ENCODE data around the gene GHDC.

Gene GHDC

DNA sequence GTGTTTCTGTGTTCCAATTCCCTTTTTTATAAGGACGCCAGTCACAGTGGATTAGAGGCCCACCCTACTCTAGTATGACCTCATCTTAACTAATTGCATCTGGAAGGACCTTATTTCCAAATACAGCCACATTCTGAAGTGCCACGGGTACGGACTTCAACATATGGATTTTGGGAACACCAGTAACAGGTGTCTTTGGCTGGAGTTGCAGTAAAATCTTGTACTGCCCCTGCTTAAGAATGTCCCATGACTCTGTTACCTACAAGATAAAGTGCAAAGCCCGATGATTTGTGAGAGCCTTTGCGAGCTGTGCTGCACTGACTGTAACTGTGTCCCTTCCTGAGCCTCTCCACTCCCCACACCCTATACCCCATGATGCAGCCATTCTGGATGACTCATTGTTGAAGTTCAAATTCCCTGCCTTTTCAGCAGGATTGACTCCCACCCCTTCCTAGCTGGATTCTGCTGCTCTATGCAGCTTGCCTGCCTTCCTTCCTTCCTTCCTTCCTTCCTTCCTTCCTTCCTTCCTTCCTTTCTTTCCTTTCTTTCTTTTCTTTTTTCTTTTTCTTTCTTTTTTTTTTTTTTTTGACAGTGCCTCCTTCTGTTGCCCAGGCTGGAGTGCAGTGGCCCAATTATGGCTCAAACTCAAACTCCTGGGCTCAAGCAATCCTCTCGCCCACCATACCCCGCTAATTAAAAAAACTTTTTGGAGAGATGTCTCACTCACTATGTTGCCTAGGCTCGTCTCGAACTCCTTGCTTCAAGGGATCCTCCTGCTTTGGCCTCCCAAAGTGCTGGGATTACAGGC is 11.2 kb downstream of the GHDC start:
- peak; percentile 60 for DNase-seq (ENCODE audit: low spot score)

DNA sequence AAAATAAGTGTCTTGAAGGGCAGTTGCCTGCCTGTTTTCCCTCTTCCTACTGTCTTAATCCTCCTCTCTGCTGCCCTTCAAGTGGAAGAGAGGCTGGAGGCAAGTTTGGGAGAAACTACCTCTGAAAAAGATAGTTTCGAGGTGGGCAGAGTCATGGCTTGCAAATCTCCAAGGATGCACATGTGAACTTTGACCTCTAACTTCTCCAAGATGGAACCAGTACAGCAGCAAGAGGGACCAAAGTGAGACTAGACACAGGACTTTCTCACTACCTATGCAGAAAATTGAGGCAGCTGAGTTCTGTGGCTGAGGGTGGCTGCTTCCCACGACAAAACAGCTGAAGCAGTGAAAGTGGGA is 12.5 kb downstream of the GHDC start:
- no peak for DNase-seq (ENCODE audit: low spot score)

DNA sequence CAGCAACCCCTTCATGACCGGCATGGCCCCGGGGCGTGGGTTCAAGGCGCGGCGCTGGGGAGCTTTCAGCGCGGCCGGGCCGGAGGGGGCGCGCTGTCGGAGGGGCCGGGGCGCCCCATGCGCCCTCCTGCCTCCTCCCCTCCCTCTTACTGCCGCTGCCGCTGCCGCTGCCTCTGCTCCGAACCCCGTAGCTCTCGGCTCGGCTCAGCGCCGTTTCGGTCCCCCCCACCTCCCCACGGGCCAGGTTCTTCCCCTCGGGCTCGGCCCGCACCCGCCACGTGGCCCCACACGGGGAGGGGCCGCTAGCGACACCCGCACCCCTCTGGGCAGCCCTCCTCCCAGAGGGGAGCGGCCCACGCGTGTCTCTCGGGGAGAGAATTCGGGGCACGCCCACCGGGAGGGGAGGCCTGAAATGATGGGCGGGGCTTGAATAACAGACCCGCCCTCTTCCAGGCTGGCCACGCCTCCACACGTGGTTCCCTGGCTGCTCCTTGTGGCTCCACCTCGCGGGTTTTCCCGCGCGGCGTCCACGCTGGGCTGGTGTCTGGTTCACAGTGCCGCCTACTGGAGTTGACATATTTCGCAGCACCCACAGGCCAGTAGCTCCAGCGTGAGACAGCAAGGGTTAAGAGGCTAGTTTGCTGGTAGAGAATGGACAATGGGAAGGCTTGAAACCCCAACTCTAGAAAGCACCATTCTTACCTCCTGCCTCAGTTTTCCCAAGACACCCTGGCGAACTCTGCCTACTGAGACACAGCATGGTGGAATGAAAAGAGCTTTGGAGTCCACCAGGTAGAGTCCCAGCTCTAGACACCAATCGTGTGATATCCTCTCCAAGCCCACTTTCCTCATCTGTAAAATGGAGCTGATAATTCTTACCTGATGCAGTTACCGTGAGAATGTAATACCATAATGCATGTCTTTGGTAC is 13.1 kb downstream of the GHDC start, which contains the start of gene KCNH4:
Gene KCNH4 (minus strand): TSS at position 221 of the 929 bp plus-strand sequence. CDS start 197 bp downstream, at position 24.
- peak; percentile 56 for DNase-seq (ENCODE audit: low spot score)

DNA sequence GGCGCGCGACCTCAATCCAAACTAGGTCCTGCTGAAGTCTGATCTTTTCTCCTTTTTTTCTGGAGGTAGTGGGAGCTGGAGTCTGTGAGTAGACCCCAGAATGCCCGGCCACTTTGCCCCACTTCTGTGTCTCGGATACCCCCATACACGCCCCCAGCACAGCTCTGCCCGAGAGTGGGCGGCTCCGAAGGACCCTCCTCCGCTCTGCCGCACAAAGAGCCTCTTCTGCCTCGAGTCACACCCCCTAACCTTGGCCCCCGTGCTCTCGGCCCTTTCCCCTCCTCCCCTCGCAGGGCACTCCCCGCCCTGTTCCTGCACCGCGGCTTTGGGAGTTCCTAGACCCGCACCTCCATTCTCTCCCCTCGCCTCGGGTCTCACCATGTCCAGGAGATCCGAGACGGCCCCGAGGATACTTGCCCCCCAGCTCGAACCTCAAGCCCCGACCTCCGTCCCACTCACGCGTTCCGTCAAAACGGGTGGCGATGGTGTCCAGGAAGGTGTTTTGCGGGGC is 13.8 kb downstream of the GHDC start:
- DNase-seq (ENCODE audit: low spot score), result no peak

DNA sequence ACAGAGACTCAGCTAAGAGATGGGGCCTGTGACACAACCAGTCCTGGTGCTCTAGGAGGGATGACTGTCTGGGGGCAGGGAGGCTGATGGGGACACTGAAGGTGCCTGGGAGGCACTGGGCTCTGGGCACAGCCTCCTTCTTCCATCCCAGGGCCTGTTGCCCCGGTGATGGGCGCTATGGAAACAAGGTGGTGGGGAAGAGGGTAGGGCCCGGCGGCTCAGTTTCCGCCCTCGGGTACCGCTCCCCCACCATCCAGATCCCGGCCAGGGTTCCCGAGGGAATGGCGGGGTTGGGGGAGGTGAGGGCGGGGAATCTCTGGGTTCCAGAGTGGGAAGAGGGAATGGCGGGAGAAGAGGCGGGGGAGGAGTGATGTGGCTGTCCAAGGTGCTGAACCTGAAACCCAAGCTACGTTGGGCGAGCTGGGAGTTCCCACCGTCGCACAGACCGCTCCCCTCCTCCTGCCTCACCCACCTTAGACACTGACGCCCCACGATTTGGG is 14.3 kb downstream of the GHDC start:
- peak; percentile 12 for DNase-seq (ENCODE audit: low spot score)

DNA sequence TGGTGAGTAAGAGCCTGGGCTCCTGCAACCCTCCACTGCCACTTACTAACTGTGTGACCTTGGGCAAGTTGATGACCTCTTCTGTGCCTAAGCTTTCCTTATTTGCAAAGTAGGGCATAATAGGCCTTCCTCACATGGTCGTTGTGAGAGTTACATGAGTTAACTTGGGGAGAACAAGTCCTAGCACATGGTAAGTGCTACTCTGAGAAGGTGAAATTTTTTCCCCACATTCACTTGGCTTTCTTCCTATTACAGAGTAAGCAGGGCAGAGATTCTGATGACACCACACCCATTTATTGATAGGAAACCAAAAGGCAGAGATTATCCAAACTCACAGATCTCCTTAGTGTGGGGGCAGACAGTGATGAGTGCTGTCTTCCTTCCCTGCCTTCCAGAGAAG is 15.0 kb downstream of the GHDC start:
- no peak for DNase-seq (ENCODE audit: low spot score)

DNA sequence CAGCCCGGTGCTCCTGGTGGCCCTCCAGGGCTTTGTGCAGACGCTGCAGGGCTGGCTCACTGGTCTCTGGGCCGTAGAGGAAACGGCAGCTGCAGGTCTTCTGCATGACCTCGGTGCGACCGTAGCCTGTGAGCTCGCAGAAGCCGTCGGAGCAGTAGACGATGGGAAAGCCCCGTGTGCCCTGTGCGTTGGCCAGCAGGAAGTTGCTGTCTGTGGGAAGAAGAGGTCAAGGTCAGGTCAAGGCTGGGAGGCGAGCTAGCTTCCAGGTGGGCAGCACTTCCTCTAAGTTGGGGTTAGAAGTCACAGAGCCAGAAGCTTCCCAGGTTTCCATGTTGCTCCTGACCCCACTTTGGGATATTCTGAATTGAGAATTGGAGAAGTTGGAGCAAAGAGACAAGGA is 15.5 kb downstream of the GHDC start:
- DNase-seq (ENCODE audit: low spot score), result no peak

DNA sequence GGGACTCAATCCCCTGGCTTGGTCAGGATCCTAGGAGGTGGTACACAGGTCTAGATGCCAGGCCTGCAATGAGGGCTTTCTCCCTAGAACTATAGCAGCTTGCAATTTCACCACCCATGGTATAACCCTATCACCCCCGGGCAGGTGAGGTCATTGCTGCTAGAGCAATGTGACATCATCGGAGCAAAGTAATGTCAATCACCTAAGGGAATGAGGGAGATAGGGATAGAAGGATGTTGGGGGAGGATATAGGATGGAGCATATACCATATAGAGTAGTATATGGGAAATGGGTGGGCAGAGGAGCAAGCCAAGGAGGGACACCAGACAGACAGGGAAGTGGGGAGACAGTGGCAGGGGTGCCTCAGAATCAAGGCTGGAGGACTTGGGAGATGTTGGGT is 16.6 kb downstream of the GHDC start:
- DNase-seq (ENCODE audit: low spot score), result no peak

- DNase-seq (ENCODE audit: low spot score), result no peak
These were observed 20.0 kb downstream of the GHDC start for GRCh38 chr17:42174126-42174783.

- no peak for DNase-seq (ENCODE audit: low spot score)
These were observed 22.5 kb downstream of the GHDC start for GRCh38 chr17:42171831-42172230.

GRCh38 chr17:42169351-42169750 is 24.9 kb downstream of the GHDC start:
- DNase-seq (ENCODE audit: low spot score), result no peak

- DNase-seq (ENCODE audit: low spot score), result no peak
These were observed 26.5 kb downstream of the GHDC start for GRCh38 chr17:42167807-42168206.

DNA sequence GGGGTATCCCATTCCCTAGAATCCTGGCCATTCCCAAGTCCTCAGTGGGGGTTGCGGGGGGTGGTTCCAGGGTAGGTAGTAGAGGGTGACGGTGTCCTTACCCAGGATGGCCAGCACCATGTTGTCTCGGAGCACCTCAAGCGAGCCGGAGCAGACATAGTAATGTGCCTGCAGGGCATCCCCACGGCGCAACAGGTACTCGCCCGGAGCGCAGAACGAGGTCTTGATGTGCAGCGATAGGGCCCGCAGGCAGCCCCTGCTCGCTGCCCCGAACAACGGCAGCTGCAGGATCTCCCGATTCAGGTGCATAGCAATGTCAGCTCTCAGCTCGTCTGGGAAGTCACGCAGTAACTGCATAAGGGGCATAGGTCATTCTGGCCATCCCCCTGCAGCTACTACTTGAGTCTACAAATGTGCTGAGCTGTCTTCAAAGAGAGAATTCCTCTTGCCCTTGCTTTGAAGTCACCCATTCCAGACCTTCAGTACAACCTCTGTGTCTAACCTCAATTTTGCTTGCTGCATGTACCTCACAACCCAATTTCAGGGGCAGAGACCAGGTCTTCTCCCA is 28.0 kb downstream of the GHDC start:
- no peak for DNase-seq (ENCODE audit: low spot score)

DNA sequence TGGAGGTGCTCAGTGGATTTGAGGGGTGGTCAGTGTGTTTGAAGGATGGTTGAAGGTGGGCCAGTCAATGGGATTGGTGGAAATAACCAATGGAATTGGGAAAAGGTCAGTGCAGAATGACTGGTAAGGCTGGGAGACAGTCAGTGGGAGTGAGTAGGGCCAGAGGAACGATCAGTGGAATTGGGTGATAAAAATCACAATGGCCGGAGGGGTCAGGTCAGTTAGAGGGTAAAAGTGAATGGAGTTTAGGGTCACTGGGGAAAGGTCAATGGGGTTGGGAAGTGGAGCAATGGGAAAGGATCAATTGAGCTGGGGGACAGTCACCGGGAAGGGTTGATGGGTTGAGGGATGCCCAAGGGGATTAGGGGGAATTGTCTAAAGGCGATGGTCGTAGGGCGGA is 28.5 kb downstream of the GHDC start:
- no peak for DNase-seq (ENCODE audit: low spot score)

GRCh38 chr17:42163696-42164407 is 30.4 kb downstream of the GHDC start:
- no peak for DNase-seq (ENCODE audit: low spot score)

DNA sequence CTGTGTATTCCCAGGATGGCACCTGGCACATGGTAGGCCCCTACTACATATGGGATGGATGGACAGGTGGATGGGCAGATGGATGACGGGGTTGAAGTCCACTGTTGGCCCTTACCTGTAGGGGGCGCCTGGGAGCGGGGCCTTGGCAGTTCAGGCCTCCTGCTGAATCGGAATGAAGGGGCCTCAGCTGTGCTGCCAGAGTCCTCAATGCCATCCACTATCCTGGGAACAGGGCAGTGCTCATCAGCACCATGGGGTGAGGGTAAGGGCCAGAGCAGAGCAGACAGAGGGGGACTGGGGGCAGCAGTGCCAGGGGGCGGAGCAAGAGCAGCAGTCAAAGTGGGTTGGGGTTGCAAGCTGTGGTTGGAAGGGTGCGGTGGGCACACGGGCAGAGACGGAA is 31.2 kb downstream of the GHDC start:
- DNase-seq (ENCODE audit: low spot score), result no peak

DNA sequence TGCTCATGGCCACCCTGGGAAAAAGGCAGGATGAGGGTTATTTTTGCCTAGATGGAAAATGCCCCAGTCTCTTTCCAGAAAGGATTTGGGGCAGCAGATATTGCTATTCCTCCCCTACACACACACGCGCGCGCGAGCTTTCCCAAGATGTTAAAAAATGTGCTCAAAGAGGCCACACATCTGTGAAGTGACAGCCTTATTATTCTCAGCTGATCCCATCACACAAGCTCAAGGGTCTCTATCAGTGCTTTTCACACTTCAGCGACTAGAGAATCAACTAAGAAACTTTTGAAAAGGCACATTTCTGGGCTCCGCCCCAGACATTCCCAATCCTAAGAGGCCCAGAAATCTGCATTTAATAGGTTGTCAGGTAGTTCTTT is 33.8 kb downstream of the GHDC start:
- no peak for DNase-seq (ENCODE audit: low spot score)

DNA sequence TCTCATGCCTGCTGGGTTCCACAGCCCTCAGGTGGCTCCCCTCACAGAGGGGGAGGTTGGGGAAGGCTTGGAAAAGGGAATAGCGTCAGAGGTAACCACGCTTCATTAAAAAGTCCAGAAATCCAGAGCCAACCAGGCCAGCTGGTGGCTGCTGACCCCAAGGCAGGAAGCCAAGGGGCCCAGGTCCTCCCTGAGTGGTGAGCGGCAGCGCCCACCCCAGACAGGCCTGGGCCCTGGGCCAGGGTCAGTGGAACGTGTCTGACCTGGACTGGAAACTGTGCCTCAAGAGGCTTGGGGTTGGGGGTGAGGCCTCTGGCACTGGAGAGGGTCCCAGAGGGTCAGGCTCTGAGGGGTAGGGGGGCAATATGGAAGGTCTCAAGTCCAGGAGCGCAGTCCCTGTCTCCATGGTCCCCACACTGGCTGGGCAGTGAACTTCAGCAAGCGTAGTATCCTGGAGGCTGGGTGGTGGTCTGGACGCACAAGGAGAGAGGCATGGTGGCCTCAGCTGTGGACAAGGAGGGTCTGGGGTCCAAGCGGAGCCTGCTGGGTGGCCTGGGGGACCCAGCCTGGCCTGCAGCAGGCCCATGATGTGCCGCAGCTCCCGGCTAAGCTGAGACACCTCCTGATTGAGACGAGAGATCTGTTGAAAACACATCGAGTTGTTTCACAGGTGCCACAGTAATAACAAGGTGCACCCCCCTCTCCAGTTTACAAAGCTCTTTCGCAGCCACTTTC is 34.3 kb downstream of the GHDC start:
- no peak for DNase-seq (ENCODE audit: low spot score)

DNA sequence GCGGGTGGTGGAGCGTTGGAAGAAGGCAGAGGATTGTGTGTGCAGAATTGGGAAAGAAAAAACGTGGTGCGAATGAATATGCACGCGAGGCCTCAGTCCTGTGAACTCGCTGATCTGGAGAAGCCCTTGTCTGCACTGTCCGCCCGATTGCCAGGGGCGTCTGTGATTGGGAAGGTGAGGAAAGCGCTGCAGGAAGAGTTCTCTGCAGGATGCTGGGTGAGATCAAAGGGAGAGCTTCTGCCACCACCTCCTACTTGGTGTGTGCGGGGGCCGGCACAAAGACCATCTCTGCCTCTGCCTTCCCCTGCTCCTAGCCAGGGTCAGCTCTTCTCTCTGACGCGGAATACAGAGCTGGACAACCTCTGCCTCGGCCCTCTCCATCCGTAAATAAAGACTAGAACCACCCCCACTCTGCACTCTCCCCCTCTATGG is 38.7 kb downstream of the GHDC start:
- no peak for DNase-seq (ENCODE audit: low spot score)

All from LoVo (cell line).